GM23338 (cell line): Measurements from ENCODE around the gene BMPR2. TPM values are rescaled to one million over a fixed set of nuclear protein-coding genes. Genes with fewer than 3 reads are reported as not detected.

Experiments used
- ATAC-seq: fragments of 200-7000 bp; cut with Tn5 transposase; 3 replicates; pipeline ENCODE4 v1.9.1; 2020
- DNase-seq: peaks from one replicate; pipeline ENCODE4 v3.0.0-alpha.2; 2015; ENCODE audit warnings: low spot score
- H2AFZ ChIP-seq: fragments of 200-600 bp; sonication (generic); 2 replicates; pipeline ENCODE4 v1.8.0; 2016; ENCODE audit warnings: antibody characterized with exemption, mild to moderate bottlenecking, moderate library complexity
- H3F3A ChIP-seq: fragments of 200-600 bp; sonication (generic); replicated peaks from 2 replicates; pipeline ENCODE4 v1.8.0; 2017; ENCODE audit warnings: antibody characterized with exemption, mixed run types, low read depth
- H3K27ac ChIP-seq: fragments of 200-600 bp; sonication (generic); 2 replicates; pipeline ENCODE4 v1.6.1; 2016; ENCODE audit warnings: low read depth
- H3K27me3 ChIP-seq: fragments of 200-600 bp; sonication (generic); 2 replicates; pipeline ENCODE4 v1.8.0; 2016; ENCODE audit warnings: mild to moderate bottlenecking, mixed run types, moderate library complexity; ENCODE audit not compliant: insufficient read depth
- H3K36me3 ChIP-seq: fragments of 200-600 bp; sonication (generic); 2 replicates; pipeline ENCODE4 v1.8.0; 2016; ENCODE audit warnings: mild to moderate bottlenecking; ENCODE audit not compliant: insufficient read depth
- H3K4me1 ChIP-seq: fragments of 200-600 bp; sonication (generic); 2 replicates; pipeline ENCODE4 v1.8.0; 2016; ENCODE audit warnings: mild to moderate bottlenecking, moderate library complexity; ENCODE audit not compliant: insufficient read depth
- H3K4me2 ChIP-seq: fragments of 200-600 bp; sonication (generic); 2 replicates; pipeline ENCODE4 v1.7.1; 2017; ENCODE audit warnings: mixed run types
- H3K4me3 ChIP-seq: fragments of 200-600 bp; sonication (generic); 2 replicates; pipeline ENCODE4 v1.6.1; 2016; ENCODE audit warnings: mixed run types
- H3K79me2 ChIP-seq: fragments of 200-600 bp; sonication (generic); replicated peaks from 2 replicates; pipeline ENCODE4 v1.8.0; 2017; ENCODE audit warnings: mild to moderate bottlenecking; ENCODE audit not compliant: insufficient read depth
- H3K9me2 ChIP-seq: fragments of 200-600 bp; sonication (generic); 2 replicates; pipeline ENCODE4 v1.8.0; 2017; ENCODE audit not compliant: insufficient read depth
- H4K20me1 ChIP-seq: fragments of 200-600 bp; sonication (generic); replicated peaks from 2 replicates; pipeline ENCODE4 v1.8.0; 2017; ENCODE audit warnings: mild to moderate bottlenecking; ENCODE audit not compliant: insufficient read depth
- H3K27ac Mint-ChIP-seq: 2 replicates; pipeline ENCODE4 v1.8.0; 2020; ENCODE audit warnings: inconsistent platforms, mild to moderate bottlenecking, moderate library complexity, mixed read lengths
- H3K27me3 Mint-ChIP-seq: 3 replicates; pipeline ENCODE4 v1.8.0; 2022; ENCODE audit warnings: low read depth, mild to moderate bottlenecking, moderate library complexity, mixed read lengths, inconsistent platforms; ENCODE audit not compliant: insufficient read depth, poor library complexity
- H3K36me3 Mint-ChIP-seq: 3 replicates; pipeline ENCODE4 v1.8.0; 2021; ENCODE audit warnings: low read depth, mild to moderate bottlenecking, inconsistent platforms, moderate library complexity, mixed read lengths
- H3K4me1 Mint-ChIP-seq: 3 replicates; pipeline ENCODE4 v1.8.0; 2020; ENCODE audit warnings: mild to moderate bottlenecking, inconsistent platforms, mixed read lengths
- H3K4me3 Mint-ChIP-seq: 3 replicates; pipeline ENCODE4 v1.8.0; 2021; ENCODE audit warnings: moderate library complexity, mild to moderate bottlenecking, inconsistent platforms, mixed read lengths
- H3K9me3 Mint-ChIP-seq: 3 replicates; pipeline ENCODE4 v1.8.0; 2020; ENCODE audit warnings: moderate library complexity, mild to moderate bottlenecking, inconsistent platforms, mixed read lengths
- CREB1 ChIP-seq: fragments of 250-450 bp; sonication (Bioruptor Pico); IDR thresholded peaks from 2 replicates; pipeline ENCODE4 v1.5.0; 2020; ENCODE audit warnings: low read depth, mild to moderate bottlenecking, moderate library complexity
- EZH2 ChIP-seq: fragments of 200-600 bp; sonication (generic); IDR thresholded peaks from one replicate; pipeline ENCODE4 v1.8.0; 2017; ENCODE audit warnings: antibody characterized with exemption, mild to moderate bottlenecking, low read depth; ENCODE audit not compliant: unreplicated experiment
- EZH2phosphoT487 ChIP-seq: fragments of 200-600 bp; sonication (generic); IDR thresholded peaks from one replicate; pipeline ENCODE4 v1.8.1; 2018; ENCODE audit warnings: antibody characterized with exemption; ENCODE audit not compliant: unreplicated experiment
- JUNB ChIP-seq: IDR thresholded peaks from one replicate; pipeline ENCODE4 v1.6.1; 2016; ENCODE audit warnings: antibody characterized with exemption; ENCODE audit not compliant: unreplicated experiment
- NANOG ChIP-seq: IDR thresholded peaks from 2 replicates; pipeline ENCODE4 v1.6.1; 2016; ENCODE audit warnings: antibody characterized with exemption, borderline replicate concordance
- POLR2AphosphoS5 ChIP-seq: IDR thresholded peaks from 2 replicates; pipeline ENCODE4 v1.6.1; 2016; ENCODE audit warnings: antibody characterized with exemption, low read depth
- STAT1 ChIP-seq: IDR thresholded peaks from one replicate; pipeline ENCODE4 v1.6.1; 2016; ENCODE audit warnings: antibody characterized with exemption; ENCODE audit not compliant: unreplicated experiment
- ZNF114 ChIP-seq: fragments of 250-450 bp; sonication (Bioruptor Pico); IDR thresholded peaks from 2 replicates; pipeline ENCODE4 v1.5.0; 2020; ENCODE audit warnings: mild to moderate bottlenecking, moderate library complexity
- ZNF331 ChIP-seq: fragments of 250-450 bp; sonication (Bioruptor Pico); IDR thresholded peaks from 2 replicates; pipeline ENCODE4 v1.5.0; 2020; ENCODE audit warnings: low read depth, mild to moderate bottlenecking, moderate library complexity
- polyA plus RNA-seq: library from polyadenylated mRNA; unstranded; fragments of >200 nt; fragmentation: Nextera tagmentation; extraction: Ambion mirVana; gene quantifications from 2 replicates; pipeline ENCODE4 v1.2.1, GENCODE V29; 2016
- total RNA-seq: library from RNA; depleted of rRNA; stranded (reverse); fragments of >200 nt; shearing (Covaris generic); gene quantifications from 2 replicates; pipeline ENCODE4 v1.2.3, GENCODE V29; 2014
- TF ChIP-seq, protein P1 (sequence below): IDR thresholded peaks from one replicate; pipeline ENCODE4 v1.6.1; 2018; ENCODE audit warnings: antibody characterized with exemption; ENCODE audit not compliant: unreplicated experiment
- TF ChIP-seq, protein P2 (sequence below): fragments of 250-450 bp; sonication (Bioruptor Pico); IDR thresholded peaks from 2 replicates; pipeline ENCODE4 v1.5.0; 2020; ENCODE audit warnings: mild to moderate bottlenecking, moderate library complexity
- TF ChIP-seq, protein P3 (sequence below), 2 experiments: fragments of 200-600 bp in 1 of 2; sonication (generic) in 1 of 2; conservative IDR thresholded peaks; 2 replicates each; pipeline versions ENCODE4 v1.5.1 to v1.6.1; 2016 to 2017; ENCODE audit warnings: antibody characterized with exemption in 2 of 2, low read depth in 2 of 2, mild to moderate bottlenecking in 2 of 2, moderate library complexity in 1 of 2
- TF ChIP-seq, protein P4 (sequence below): IDR thresholded peaks from 2 replicates; pipeline ENCODE4 v1.6.1; 2016; ENCODE audit warnings: antibody characterized with exemption

Gene BMPR2
- total and polyA plus RNA-seq, 2 experiments from 2014 or later: 6.7 to 21.6 TPM

DNA sequence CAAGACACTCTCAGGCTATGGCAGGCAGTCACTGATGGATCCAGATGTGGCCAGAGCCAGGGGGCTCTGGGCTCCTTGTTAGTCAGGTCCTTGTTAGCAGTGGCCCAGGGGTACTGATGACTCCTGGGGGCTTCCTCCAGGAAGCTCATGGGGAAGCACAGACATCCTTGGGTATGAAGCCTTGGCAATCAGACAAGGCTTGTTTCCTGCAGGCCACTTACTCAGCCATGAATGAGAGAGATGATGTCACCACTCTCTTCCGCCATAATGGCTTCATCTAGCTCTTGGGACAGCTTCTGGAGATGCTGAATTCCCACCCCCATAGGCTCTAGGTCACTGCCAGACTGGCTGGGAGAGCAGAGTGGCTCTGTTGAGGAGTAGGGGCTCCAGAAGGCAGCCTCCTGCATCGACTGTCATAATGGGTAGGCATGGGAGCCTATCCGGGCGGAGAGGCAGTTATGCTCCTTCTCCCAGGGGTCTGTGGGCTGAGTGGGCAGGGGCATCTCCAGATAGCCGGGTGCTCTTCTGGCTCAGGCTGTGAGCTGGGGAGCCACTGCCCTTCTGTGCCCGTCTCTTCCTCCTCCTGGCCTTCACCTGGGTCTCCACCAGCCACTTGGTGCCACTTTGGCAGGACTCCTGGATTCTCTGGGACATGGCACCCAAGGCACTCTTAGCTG lies 40.2 kb upstream of the BMPR2 start:
- no peak for ATAC-seq
- DNase-seq: no peak
- Histone ChIP-seq H3K27ac (no peak overlapping the region), H2AFZ (no peak overlapping the region), H3K4me1 (no peaks in the 10 kb centered on the region), H3K4me2 (no peak overlapping the region), H3K36me3 (no peaks in the 10 kb centered on the region), H3K79me2 (no peaks in the 10 kb centered on the region), H3K9me2 (no peaks in the 10 kb centered on the region), H3F3A (no peaks in the 10 kb centered on the region), H4K20me1 (no peaks in the 10 kb centered on the region), H3K4me3 (no peak overlapping the region), H3K27me3 (no peaks in the 10 kb centered on the region)
- no peaks in the 10 kb centered on the region; the same call in 2 of the 3 replicates for H3K9me3 Mint-ChIP-seq
- H3K36me3 Mint-ChIP-seq: no peaks in the 10 kb centered on the region
- no peaks in the 10 kb centered on the region for H3K4me1 Mint-ChIP-seq
- peaks cover 4% of the 10 kb centered on the region for H3K27me3 Mint-ChIP-seq
- TF ChIP-seq ZNF114 (no peak), ZNF331 (CRISPR knock-in tag) (no peak), EZH2phosphoT487 (no peak), STAT1 (no peak), EZH2 (no peak), JUNB (no peak), POLR2AphosphoS5 (no peak), CREB1 (CRISPR knock-in tag) (no peak), NANOG (no peak)
- TF ChIP-seq, protein P1, sequence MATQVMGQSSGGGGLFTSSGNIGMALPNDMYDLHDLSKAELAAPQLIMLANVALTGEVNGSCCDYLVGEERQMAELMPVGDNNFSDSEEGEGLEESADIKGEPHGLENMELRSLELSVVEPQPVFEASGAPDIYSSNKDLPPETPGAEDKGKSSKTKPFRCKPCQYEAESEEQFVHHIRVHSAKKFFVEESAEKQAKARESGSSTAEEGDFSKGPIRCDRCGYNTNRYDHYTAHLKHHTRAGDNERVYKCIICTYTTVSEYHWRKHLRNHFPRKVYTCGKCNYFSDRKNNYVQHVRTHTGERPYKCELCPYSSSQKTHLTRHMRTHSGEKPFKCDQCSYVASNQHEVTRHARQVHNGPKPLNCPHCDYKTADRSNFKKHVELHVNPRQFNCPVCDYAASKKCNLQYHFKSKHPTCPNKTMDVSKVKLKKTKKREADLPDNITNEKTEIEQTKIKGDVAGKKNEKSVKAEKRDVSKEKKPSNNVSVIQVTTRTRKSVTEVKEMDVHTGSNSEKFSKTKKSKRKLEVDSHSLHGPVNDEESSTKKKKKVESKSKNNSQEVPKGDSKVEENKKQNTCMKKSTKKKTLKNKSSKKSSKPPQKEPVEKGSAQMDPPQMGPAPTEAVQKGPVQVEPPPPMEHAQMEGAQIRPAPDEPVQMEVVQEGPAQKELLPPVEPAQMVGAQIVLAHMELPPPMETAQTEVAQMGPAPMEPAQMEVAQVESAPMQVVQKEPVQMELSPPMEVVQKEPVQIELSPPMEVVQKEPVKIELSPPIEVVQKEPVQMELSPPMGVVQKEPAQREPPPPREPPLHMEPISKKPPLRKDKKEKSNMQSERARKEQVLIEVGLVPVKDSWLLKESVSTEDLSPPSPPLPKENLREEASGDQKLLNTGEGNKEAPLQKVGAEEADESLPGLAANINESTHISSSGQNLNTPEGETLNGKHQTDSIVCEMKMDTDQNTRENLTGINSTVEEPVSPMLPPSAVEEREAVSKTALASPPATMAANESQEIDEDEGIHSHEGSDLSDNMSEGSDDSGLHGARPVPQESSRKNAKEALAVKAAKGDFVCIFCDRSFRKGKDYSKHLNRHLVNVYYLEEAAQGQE: no peak
- TF ChIP-seq, protein P2, sequence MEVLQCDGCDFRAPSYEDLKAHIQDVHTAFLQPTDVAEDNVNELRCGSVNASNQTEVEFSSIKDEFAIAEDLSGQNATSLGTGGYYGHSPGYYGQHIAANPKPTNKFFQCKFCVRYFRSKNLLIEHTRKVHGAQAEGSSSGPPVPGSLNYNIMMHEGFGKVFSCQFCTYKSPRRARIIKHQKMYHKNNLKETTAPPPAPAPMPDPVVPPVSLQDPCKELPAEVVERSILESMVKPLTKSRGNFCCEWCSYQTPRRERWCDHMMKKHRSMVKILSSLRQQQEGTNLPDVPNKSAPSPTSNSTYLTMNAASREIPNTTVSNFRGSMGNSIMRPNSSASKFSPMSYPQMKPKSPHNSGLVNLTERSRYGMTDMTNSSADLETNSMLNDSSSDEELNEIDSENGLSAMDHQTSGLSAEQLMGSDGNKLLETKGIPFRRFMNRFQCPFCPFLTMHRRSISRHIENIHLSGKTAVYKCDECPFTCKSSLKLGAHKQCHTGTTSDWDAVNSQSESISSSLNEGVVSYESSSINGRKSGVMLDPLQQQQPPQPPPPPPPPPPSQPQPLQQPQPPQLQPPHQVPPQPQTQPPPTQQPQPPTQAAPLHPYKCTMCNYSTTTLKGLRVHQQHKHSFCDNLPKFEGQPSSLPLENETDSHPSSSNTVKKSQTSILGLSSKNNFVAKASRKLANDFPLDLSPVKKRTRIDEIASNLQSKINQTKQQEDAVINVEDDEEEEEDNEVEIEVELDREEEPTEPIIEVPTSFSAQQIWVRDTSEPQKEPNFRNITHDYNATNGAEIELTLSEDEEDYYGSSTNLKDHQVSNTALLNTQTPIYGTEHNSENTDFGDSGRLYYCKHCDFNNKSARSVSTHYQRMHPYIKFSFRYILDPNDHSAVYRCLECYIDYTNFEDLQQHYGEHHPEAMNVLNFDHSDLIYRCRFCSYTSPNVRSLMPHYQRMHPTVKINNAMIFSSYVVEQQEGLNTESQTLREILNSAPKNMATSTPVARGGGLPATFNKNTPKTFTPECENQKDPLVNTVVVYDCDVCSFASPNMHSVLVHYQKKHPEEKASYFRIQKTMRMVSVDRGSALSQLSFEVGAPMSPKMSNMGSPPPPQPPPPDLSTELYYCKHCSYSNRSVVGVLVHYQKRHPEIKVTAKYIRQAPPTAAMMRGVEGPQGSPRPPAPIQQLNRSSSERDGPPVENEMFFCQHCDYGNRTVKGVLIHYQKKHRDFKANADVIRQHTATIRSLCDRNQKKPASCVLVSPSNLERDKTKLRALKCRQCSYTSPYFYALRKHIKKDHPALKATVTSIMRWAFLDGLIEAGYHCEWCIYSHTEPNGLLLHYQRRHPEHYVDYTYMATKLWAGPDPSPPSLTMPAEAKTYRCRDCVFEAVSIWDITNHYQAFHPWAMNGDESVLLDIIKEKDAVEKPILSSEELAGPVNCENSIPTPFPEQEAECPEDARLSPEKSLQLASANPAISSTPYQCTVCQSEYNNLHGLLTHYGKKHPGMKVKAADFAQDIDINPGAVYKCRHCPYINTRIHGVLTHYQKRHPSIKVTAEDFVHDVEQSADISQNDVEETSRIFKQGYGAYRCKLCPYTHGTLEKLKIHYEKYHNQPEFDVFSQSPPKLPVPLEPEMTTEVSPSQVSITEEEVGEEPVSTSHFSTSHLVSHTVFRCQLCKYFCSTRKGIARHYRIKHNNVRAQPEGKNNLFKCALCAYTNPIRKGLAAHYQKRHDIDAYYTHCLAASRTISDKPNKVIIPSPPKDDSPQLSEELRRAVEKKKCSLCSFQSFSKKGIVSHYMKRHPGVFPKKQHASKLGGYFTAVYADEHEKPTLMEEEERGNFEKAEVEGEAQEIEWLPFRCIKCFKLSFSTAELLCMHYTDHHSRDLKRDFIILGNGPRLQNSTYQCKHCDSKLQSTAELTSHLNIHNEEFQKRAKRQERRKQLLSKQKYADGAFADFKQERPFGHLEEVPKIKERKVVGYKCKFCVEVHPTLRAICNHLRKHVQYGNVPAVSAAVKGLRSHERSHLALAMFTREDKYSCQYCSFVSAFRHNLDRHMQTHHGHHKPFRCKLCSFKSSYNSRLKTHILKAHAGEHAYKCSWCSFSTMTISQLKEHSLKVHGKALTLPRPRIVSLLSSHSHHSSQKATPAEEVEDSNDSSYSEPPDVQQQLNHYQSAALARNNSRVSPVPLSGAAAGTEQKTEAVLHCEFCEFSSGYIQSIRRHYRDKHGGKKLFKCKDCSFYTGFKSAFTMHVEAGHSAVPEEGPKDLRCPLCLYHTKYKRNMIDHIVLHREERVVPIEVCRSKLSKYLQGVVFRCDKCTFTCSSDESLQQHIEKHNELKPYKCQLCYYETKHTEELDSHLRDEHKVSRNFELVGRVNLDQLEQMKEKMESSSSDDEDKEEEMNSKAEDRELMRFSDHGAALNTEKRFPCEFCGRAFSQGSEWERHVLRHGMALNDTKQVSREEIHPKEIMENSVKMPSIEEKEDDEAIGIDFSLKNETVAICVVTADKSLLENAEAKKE (CRISPR knock-in tag): no peak
- TF ChIP-seq, protein P3, sequence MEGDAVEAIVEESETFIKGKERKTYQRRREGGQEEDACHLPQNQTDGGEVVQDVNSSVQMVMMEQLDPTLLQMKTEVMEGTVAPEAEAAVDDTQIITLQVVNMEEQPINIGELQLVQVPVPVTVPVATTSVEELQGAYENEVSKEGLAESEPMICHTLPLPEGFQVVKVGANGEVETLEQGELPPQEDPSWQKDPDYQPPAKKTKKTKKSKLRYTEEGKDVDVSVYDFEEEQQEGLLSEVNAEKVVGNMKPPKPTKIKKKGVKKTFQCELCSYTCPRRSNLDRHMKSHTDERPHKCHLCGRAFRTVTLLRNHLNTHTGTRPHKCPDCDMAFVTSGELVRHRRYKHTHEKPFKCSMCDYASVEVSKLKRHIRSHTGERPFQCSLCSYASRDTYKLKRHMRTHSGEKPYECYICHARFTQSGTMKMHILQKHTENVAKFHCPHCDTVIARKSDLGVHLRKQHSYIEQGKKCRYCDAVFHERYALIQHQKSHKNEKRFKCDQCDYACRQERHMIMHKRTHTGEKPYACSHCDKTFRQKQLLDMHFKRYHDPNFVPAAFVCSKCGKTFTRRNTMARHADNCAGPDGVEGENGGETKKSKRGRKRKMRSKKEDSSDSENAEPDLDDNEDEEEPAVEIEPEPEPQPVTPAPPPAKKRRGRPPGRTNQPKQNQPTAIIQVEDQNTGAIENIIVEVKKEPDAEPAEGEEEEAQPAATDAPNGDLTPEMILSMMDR (conservative IDR thresholded peaks at IDR 0.05; ENCODE audit: low read depth in 2 of 2): no peak
- TF ChIP-seq, protein P4, sequence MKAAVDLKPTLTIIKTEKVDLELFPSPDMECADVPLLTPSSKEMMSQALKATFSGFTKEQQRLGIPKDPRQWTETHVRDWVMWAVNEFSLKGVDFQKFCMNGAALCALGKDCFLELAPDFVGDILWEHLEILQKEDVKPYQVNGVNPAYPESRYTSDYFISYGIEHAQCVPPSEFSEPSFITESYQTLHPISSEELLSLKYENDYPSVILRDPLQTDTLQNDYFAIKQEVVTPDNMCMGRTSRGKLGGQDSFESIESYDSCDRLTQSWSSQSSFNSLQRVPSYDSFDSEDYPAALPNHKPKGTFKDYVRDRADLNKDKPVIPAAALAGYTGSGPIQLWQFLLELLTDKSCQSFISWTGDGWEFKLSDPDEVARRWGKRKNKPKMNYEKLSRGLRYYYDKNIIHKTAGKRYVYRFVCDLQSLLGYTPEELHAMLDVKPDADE: no peak
- H3K27ac Mint-ChIP-seq: no peak overlapping the region
- H3K4me3 Mint-ChIP-seq: no peak overlapping the region
